ENCODE data around the gene SEC11A.

GRCh38 chr15:84702961-84703482, 12.9 kb downstream of the SEC11A start:
- no peak for TF ChIP-seq CTCF (IDR thresholded peaks at IDR 0.05)
- TF ChIP-seq POLR2A (IDR thresholded peaks at IDR 0.05), result no peak
- TF ChIP-seq EP300 (IDR thresholded peaks at IDR 0.05; ENCODE audit: low read depth), result no peak
